NCI-H524 (cell line): ENCODE results near the gene SLC39A6.
"Not testable (repeated sequence)": the region's sequence is repeated elsewhere in the genome, so short reads cannot be mapped to it uniquely, and the experiment has no call there.

Source experiments
- DNase-seq, 2 experiments: peaks; one replicate each; lab custom pipeline; 2025; lab: John Stamatoyannopoulos, UW

SLC39A6 gene, protein sequence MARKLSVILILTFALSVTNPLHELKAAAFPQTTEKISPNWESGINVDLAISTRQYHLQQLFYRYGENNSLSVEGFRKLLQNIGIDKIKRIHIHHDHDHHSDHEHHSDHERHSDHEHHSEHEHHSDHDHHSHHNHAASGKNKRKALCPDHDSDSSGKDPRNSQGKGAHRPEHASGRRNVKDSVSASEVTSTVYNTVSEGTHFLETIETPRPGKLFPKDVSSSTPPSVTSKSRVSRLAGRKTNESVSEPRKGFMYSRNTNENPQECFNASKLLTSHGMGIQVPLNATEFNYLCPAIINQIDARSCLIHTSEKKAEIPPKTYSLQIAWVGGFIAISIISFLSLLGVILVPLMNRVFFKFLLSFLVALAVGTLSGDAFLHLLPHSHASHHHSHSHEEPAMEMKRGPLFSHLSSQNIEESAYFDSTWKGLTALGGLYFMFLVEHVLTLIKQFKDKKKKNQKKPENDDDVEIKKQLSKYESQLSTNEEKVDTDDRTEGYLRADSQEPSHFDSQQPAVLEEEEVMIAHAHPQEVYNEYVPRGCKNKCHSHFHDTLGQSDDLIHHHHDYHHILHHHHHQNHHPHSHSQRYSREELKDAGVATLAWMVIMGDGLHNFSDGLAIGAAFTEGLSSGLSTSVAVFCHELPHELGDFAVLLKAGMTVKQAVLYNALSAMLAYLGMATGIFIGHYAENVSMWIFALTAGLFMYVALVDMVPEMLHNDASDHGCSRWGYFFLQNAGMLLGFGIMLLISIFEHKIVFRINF

DNA sequence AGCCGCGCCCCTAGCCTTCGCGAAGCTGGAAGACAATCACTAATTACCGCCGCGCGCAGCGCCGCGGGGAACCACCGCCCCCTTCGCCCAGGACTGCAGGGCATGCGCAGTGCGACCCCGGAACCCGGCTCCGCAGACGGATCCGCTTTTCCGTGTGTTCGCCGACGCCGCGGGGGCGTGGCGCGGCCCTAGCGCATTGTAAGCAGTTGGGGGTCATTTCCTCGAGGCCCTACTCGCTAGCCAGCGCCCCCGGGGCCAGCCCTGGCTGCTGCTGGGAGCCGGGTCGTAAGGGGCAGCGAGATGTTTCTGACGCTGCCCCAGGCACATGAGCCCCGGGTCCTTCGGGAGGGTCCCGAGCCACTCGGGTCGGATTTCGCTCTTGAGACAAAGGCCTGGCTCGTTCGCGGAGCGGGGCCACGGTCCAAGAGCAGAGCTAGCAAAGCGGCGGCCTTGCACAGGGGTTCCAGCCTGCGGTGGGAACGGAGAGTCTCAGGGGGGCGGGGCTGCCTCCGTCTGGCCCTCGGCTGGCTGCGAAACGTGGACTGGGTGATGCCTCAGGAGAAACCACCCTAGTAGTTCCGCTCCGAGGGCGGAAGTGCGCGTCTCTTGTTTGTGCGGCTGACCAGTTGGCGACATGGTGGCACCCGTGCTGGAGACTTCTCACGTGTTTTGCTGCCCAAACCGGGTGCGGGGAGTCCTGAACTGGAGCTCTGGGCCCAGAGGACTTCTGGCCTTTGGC is at the start of gene SLC39A6, which contains the start of gene ELP2:
Gene SLC39A6 (minus strand): TSS at position 41 of the 739 bp plus-strand sequence. CDS start 2,333 bp downstream, outside the sequence.
Gene ELP2 (plus strand): TSS at position 600 of the 739 bp plus-strand sequence. CDS start 35 bp downstream, at position 635.
- peak; percentile 90 to 93 for DNase-seq

DNA sequence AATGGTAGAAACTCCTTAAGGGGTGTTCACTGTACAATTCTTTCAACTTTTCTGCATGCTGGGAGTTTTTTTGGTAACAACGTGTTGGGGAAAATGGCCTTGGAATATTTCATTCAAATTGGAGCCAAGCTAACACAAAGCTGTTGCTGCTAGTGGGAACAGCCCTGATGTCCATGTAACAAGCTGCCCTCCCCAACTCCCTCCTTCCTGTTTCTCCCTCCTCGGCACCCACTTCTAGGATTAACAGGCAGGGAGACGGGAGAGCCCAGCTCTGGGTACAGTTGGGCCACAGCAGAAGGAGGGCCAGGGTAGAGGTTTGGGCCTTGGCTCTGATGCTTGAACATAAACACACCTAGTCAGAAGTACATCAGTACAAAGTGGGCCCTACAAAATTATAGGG is 48.8 kb upstream of the SLC39A6 start:
- DNase-seq, result no peak

- no peak for DNase-seq
Measured at GRCh38 chr18:36176711-36177110, 47.6 kb upstream of the SLC39A6 start.

DNA sequence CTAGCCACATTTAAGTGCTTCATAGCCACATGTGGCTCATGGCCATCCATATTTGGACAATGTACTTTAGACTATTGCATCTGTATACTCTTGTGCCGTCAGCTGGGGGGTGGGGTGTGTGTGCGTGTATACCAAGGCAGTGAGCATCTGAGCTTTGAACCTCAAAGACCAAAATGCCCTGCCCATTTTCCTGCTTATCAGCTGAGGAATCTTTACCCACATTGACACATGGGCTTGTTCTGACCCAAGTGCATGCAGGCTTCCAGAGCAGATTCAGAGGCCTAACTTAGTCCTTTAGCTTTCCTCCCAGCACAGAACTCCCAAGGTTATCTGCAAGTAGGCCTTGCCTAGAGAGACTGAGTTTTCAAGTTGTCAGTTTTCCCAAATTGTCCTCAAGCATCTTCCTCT is 47.0 kb upstream of the SLC39A6 start:
- DNase-seq, result no peak

DNA sequence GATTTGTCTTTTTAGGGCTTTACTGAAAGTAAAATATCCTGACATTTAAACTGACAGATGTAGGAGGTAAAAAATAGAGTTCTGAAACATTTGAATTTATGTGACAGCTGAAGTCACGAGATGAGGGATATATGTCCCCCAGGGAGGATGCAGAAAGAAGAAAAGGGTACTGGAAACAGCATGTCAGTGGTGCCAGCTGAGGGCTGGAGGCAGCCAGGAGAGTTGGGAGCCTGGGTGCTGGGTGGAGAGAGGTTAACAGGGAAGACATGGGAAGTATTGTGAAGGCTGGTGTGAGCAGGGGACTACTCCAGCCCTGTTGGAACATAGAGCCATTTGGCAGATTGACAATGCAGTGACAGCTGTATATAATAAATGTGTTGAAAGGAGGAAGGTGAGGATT is 46.3 kb upstream of the SLC39A6 start:
- DNase-seq, result no peak

- DNase-seq, result no peak
Measured at GRCh38 chr18:36169938-36170337, 40.8 kb upstream of the SLC39A6 start.

- DNase-seq, result not testable (repeated sequence)
Measured at GRCh38 chr18:36168296-36168695, 39.2 kb upstream of the SLC39A6 start.

DNA sequence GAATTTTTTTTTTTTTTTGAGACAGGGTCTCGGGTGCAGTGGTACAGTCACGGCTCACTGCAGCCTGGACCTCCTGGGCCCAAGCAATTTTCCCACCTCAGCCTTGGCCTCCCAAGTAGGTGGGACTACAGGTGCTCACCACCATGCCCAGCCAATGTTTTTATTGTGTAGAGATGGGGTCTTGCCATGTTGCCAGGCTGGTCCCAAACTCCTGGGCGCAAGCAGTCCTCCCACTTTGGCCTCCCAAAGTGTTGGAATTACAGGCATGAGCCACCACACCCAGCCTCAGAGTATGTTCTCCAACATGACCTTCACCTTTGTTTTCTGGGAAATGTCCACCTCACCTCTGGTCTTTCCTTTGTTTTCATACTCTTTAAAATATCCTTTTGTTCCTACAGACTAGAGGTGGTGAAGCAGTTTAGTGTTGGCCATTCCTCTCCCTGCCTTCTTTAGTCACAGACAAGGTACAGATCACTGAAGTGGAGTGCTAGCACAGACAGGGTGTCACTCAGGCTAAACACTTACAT is 38.6 kb upstream of the SLC39A6 start:
- no peak for DNase-seq

GRCh38 chr18:36162981-36163380 is 33.8 kb upstream of the SLC39A6 start:
- DNase-seq, result no peak

DNA sequence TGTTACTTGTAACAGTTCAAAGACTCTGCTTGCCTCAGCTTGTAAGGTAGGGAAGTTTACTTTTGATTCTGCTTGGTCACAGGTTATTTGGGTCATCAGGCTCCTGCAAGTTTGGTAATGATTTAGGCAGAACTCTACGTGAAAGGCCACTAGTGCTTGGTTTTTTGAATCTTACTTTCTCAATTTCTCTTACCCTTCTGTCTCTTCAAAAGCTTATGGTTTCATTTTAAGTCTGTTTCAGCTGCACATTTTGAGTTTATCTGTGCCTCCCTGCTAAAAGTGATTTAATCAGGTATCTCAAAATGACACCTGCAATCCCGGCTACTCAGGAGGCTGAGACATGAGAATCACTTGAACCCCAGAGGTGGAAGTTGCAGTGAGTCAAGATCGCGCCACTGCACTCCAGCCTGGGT is 31.8 kb upstream of the SLC39A6 start:
- DNase-seq, result no peak

DNA sequence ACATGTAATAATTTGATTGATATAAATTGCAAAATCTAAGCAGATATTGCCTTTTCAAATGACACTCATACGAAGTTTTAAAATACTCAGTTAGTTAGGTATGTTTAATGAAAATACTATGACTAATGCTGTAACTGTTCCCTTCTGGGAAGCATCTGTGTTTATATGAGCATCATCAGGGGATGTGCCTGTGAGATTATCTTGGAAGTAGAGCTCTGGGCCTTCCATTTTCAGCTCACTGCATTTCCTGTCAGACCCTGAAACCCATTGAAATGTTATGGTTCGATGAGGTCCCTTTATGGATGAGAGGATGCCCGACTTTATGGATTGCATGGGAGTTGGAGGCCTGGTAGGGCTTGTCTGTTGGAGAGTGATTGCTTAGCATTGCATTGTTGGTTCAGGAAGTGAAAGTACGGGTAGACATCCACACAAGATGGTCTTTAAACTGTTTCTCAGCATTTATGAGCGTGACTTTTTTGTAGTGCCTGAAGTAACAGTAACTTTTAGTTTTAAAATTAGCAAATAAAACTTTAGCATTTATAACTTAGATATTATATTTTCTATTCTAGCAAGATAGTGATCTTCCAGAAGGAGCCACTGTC is 29.2 kb upstream of the SLC39A6 start:
- DNase-seq, result no peak

- no peak for DNase-seq
Measured at GRCh38 chr18:36157441-36157840, 28.3 kb upstream of the SLC39A6 start.

- DNase-seq, result no peak
Measured at GRCh38 chr18:36155851-36156757, 27.0 kb upstream of the SLC39A6 start.

DNA sequence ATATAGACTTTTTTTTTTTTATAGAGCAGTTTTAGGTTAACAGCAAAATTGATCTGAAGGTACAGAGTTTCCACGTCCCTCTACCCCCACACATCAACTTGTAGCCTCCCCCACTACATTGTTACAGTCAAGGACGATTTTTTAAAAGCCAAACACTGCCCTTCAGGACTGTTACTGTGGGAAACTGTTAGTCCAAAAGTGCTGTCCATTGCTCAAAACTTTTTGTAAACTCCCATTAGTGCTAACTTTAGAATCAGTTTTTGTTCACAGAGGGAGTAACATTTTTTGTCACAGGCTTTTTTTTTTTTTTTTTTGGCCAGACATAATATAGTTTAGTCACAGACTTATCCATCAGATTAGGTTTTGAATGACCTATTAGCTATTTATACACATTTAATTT is 24.6 kb upstream of the SLC39A6 start:
- no peak for DNase-seq

DNA sequence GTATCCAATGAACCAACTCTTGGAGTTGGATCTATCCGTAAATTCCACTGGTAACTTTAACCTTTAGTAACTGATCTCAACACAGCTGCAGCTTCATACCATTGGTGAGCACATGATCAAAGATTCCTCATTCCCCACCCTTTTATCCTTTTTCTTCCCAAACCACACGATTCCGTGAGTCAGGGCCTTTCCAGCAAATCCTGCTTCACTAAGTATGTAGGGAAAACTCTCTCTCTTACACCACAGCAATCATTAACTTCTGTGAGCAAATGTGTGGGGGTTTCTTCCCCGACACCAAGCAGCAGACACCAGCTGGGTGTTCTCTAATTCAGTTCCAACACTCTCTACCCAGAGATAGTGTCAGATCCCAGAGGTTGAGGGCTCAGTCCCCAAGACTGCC is 24.1 kb upstream of the SLC39A6 start:
- no peak for DNase-seq

DNA sequence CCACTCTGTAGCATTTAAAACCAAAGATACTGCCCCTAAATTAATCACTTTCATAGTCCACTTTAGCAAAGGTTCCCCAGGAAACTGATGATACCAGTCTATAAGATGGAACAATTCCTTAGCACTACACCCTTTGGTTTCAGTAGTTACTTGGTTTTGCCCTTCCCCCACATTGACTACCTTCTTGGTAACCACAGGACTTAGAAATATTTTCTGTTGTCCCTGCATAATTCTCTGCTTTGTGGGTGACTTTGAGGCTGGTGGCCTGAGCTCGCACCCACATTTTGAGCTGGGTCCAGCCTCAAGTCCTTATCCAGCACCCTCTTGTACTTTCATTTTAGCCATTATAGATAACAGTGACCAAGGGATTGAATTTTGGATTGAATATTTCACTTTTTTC is 23.6 kb upstream of the SLC39A6 start:
- DNase-seq, result no peak

GRCh38 chr18:36149514-36150289 is 20.6 kb upstream of the SLC39A6 start:
- no peak for DNase-seq

DNA sequence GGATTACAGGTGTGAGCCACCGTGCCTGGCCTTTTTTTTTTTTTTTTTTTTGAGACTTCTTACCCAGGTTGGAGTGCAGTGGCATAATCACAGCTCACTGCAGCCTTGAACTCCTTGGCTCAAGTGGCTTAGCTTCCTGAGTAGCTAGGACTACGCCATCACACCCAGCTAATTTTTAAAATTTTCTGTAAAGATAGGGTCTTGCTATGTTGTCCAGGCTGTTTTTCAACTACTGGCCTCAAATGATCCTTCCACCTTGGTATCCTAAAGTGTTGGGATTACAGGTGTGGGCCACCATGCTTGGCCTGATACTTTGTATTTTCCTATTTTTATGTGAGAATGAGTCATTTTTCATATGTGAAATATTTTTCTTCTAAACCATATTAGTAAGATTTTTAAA is 14.3 kb upstream of the SLC39A6 start:
- DNase-seq, result no peak

GRCh38 chr18:36142751-36143150 is 13.6 kb upstream of the SLC39A6 start:
- DNase-seq, result no peak

DNA sequence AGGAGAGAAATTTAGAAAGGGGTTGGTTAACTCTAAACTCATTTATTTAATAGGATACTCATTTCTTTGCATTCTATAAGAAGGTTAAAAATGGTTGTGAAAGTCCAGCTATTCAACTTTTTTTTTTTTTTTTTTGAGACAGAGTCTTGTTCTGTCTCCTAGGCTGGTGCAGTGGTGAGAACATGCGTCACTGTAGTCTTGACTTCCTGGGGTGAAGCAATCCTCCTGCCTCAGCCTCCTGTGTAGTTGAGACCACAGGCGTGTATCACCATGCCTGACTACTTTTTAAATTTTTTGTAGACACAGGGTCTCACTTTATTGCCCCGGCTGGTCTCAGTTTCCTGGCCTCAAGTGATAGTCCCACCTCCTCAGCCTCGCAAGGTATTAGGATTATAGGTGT is 12.4 kb upstream of the SLC39A6 start:
- DNase-seq, result no peak
